Measurements from ENCODE around the gene FMN1.

- TF ChIP-seq POLR2A (IDR thresholded peaks at IDR 0.05) = no peak
- TF ChIP-seq, protein P1, sequence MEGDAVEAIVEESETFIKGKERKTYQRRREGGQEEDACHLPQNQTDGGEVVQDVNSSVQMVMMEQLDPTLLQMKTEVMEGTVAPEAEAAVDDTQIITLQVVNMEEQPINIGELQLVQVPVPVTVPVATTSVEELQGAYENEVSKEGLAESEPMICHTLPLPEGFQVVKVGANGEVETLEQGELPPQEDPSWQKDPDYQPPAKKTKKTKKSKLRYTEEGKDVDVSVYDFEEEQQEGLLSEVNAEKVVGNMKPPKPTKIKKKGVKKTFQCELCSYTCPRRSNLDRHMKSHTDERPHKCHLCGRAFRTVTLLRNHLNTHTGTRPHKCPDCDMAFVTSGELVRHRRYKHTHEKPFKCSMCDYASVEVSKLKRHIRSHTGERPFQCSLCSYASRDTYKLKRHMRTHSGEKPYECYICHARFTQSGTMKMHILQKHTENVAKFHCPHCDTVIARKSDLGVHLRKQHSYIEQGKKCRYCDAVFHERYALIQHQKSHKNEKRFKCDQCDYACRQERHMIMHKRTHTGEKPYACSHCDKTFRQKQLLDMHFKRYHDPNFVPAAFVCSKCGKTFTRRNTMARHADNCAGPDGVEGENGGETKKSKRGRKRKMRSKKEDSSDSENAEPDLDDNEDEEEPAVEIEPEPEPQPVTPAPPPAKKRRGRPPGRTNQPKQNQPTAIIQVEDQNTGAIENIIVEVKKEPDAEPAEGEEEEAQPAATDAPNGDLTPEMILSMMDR (IDR thresholded peaks at IDR 0.05 in 4 of 5, conservative IDR thresholded peaks at IDR 0.05 in 1 of 5) = no peak
These were observed 78.3 kb downstream of the FMN1 start for GRCh38 chr15:33116198-33116597.

Data from gastrocnemius medialis (tissue), 4 donors.